H1 (cell line): ENCODE data around the gene ANKRD13B.

Experiments used
- BRCA1 ChIP-seq: IDR thresholded peaks from 2 replicates; pipeline ENCODE4 v1.6.1; 2012; ENCODE audit warnings: low read depth, low read length, improper control_type of control experiment
- CEBPB ChIP-seq: IDR thresholded peaks from 2 replicates; pipeline ENCODE4 v1.6.1; 2012; ENCODE audit warnings: low read depth, low read length
- CHD2 ChIP-seq: IDR thresholded peaks from 2 replicates; pipeline ENCODE4 v1.6.1; 2012; ENCODE audit warnings: low read length, improper control_type of control experiment
- CTCF ChIP-seq, 3 experiments: IDR thresholded peaks; 1 replicate in 2 of 3; 2 replicates in 1 of 3; pipeline versions ENCODE4 v1.5.1 to v1.6.1; 2011; ENCODE audit warnings: low read length in 3 of 3, mild to moderate bottlenecking in 3 of 3, inconsistent platforms in 2 of 3, low read depth in 1 of 3, moderate library complexity in 1 of 3; ENCODE audit not compliant: insufficient read depth in 1 of 3; ENCODE audit errors: control extremely low read depth in 1 of 3
- EZH2 ChIP-seq: fragments of 200-600 bp; sonication (generic); IDR thresholded peaks from 2 replicates; pipeline ENCODE4 v1.7.1; 2012; ENCODE audit warnings: low read depth, mild to moderate bottlenecking, moderate library complexity, low read length, inconsistent platforms; ENCODE audit not compliant: severe bottlenecking
- GABPA ChIP-seq: IDR thresholded peaks from 2 replicates; pipeline ENCODE4 v1.6.1; 2011; ENCODE audit warnings: mild to moderate bottlenecking, low read length, moderate library complexity, borderline replicate concordance; ENCODE audit not compliant: insufficient read depth
- JUND ChIP-seq: IDR thresholded peaks from 2 replicates; pipeline ENCODE4 v1.6.1; 2011; ENCODE audit warnings: mild to moderate bottlenecking, improper control_type of control experiment, low read length
- RFX5 ChIP-seq: IDR thresholded peaks from 2 replicates; pipeline ENCODE4 v1.6.1; 2011; ENCODE audit warnings: low read depth, low read length, improper control_type of control experiment, borderline replicate concordance
- SAP30 ChIP-seq: fragments of 300-600 bp; sonication (generic); IDR thresholded peaks from 2 replicates; pipeline ENCODE4 v1.7.1; 2012; ENCODE audit warnings: low read length, moderate library complexity, mild to moderate bottlenecking, inconsistent platforms; ENCODE audit not compliant: insufficient read depth, insufficient replicate concordance
- SP2 ChIP-seq: IDR thresholded peaks from 2 replicates; pipeline ENCODE4 v1.6.1; 2012; ENCODE audit warnings: mild to moderate bottlenecking, low read length, inconsistent platforms
- TEAD4 ChIP-seq: IDR thresholded peaks from 2 replicates; pipeline ENCODE4 v1.6.1; 2012; ENCODE audit warnings: low read depth, low read length, inconsistent platforms, mixed read lengths

- TF ChIP-seq CTCF (IDR thresholded peaks at IDR 0.05; ENCODE audit: control extremely low read depth in 1 of 3, insufficient read depth in 1 of 3, low read depth in 1 of 3, low read length in 3 of 3) (peak; percentile 66 to 83 (median 72)), TEAD4 (no peak), JUND (no peak), EZH2 (no peak), RFX5 (no peak), SP2 (no peak), BRCA1 (no peak), CHD2 (no peak), GABPA (peak; percentile 22; the same call in 1 of the 2 replicates), CEBPB (no peak), SAP30 (no peak)
These were observed 20.0 kb upstream of the ANKRD13B start for GRCh38 chr17:29572691-29573557.
